Measurements from ENCODE around the gene ZNF628.

ZNF628 gene

DNA sequence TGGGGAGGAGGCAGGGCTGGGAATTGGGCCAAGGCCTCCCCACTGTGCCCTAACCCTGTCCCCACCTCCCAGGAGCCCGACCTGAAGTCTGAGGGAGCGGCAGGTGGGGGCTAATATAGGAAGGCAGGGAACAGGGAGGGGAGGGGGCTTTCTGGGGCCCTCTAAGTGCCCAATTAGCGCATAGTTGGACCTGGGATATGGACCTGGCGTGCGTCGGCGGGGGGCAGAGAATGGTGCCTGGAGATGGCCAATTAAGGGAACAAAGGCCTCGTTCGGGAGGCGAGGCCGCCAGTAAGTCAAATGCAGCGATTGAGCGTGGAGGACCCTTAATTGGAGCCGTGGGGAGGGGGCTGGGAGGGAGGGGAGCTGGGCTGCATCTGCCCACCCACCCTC is 11.8 kb upstream of the ZNF628 start, which contains the start of gene C19orf85:
TSS of gene C19orf85 (minus strand) at position 90 of the 393 bp plus-strand sequence. CDS start 197 bp downstream, outside the sequence.
- DNase-seq (ENCODE audit: low read depth in 4 of 4, low spot score in 1 of 4), result no peak

DNA sequence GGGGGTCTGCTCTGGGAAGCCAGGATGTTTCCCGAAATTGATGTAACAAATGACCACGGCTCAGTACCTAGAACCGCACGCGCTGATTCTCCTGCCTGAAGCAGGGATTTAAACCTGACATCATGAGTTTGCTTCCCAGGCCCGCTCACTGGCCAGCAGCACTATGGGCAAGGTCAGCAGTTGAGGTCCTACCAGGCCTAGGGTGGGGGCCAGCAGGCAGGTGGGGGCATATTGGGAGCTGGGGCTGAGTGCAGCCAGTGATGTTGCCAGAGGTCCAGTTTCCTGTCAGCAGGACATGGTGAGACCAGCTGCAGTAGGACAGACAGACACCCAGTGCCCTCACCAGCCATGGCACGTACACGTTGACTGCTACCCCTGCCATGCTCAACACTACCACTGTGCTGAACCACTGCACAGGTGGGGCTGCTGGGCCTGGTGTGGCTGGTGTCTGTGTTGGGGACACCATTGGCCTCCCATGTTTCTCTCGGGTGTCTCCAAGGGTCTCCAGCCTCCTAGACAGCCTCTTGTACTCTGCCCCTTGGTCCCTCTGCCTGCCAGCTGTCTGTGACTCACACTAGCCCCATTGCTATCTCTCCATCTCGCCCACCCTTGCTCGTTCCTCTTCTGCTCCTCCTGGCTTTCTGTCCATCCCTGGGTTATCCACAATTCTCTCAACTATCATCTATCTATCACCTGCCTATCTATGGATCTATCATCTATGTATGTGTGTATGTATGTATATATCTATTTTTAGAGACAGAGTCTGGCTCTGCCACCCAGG is 10.8 kb upstream of the ZNF628 start:
- DNase-seq (ENCODE audit: low read depth in 4 of 4, low spot score in 1 of 4), result no peak

DNA sequence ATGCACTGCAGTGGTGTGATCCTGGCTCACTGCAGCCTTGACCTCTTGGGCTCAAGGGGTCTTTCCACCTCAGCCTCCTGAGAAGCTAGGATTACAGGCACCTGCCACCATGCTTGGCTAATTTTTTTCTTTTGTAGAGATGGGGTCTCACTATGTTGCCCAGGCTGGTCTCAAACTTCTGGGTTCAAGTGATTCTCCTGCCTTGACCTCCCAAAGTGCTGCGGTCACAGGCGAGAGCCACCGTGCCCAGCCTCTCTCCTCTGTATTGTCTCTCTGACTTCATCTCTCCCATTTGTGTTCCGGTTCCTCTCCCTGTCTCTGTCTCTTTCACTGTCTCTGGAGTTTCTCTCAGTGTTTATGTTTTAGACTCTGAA is 10.2 kb upstream of the ZNF628 start:
- no peak for DNase-seq (ENCODE audit: low read depth in 4 of 4, low spot score in 1 of 4)

DNA sequence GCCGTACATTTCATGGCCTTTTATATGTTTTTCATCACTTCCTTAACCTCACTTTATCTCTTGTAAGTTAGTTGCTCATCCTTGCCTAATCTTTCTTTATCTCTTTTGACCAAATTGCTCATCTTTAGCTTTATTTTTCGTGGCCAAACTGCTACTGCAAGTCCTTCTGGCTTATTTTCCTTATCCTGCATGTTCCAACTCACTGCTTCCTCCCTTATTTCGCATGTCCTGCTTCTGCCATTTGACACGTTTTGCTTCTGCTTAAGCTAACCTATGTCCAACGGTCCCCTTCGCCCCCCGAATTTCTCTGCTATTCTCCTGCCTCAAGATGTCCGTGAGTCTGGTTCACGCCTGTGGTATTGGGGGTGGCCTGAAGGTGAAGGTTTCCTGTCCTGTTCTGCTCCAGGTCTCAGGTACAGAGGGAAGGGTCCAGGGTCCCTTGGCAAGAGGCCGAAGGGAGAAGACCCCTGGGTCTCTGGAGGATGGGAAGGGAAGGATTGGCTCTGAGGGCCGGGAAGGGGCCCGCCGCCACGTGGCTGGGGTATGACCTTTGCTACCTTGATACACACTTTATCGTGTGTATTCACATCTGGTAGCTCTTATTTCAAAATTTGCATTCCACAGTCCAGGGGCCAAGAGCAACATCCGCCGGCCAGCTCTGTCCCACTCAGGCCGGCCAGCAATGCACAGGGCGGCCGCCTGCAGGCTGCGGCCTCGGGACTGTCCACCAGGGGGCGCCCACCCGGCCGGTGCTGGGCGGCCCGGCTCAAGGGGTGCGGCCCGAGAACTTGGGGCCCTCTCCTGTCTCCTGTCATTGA is 9.0 kb upstream of the ZNF628 start:
- peak; percentile 59 to 67 (median 60) for DNase-seq (ENCODE audit: low read depth in 4 of 4, low spot score in 1 of 4)

DNA sequence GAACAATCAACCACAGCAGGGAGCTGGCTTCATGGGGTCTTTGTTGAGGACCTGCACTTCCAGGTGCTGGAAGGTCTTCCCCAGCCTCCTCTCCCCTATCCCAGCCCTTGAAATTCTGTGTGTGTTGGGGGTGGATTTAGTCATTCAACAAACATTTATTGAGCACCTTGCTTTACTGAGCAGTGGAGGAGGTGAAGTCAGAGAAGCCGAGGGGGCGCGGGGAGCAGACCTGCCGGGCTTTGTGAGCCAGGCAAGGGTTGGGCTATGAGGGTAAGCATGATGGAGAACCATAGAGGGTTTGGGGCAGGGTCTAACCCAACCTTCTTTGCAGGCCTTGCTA is 8.4 kb upstream of the ZNF628 start:
- no peak for DNase-seq (ENCODE audit: low read depth in 4 of 4, low spot score in 1 of 4)

DNA sequence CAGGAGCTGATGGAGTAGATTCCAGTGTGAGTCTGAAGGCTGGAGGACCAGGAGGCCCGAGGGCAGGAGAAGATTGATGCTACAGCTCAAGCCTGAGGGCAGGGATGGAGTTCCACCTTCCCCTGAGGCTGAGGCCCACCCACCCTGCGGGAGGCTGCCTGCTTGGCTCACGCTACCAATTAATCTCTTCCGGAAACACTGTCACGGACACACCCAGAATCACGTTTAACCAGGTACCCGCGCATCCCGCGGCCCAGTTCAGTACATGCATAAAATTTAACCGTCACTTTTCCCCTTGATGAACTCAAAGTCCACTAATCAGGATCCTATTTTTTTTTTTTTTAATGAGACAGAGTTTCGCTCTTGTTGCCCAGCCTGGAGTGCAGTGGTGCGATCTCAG is 5.2 kb upstream of the ZNF628 start:
- DNase-seq (ENCODE audit: low read depth in 4 of 4, low spot score in 1 of 4), result no peak

DNA sequence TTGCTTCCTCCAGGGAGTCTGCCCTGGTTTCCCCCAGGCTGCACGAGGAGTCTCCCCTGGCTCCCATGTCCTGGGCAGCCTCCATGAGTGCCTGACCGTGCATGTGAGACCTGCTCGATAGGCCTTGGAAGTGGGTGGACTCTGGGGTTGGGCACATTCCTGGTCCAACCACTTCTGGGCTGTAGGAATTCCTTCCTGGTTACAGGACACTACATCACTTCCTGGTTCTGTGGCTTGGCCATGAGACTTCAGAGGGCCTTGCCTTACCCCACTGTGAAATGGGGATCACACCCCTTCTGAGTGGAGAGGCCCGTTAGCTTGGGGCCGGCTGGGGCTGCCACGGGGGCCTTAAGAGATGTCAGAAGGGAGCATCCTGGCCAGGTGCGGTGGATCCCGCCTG is 4.0 kb upstream of the ZNF628 start:
- no peak for DNase-seq (ENCODE audit: low read depth in 4 of 4, low spot score in 1 of 4)

DNA sequence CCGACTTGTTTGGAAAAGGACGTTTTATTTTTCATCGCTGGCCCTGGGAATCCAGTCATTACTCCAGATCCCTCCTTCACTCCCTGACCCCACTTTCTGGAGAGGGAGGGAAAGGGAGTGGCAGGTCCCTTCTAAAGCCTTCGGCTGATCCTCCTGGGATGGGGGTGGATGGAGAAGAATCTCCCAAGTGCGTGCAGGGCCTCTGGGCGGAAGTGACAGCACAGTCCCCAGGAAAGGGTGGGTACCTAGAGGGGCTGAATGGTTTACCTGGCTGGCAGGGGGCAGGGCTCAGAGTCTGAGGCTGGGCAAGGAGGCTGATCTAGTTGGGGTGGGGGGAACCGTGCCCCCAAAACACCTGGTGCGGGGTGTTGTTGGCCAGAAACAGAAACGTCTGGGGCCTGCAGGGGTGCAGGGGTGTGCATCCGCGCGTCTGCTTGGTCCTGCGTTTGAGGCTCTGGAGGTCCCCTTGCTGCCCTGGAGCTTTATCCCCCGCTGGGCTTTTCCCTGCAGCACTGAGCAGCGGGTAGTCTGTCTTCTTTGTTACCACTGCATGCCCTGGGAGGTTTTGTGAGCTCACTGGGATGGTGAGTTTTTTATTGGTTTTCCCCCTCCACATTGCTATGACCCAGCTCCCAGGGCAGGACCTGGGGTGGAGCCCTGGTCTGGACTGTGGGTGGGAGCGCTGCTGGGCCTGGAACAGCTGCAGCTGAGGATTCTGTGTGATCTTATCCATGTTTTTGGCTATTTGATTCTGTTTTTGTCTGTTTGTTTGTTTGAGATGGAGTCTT is 3.0 kb upstream of the ZNF628 start:
- DNase-seq (ENCODE audit: low read depth in 4 of 4, low spot score in 1 of 4), result no peak

DNA sequence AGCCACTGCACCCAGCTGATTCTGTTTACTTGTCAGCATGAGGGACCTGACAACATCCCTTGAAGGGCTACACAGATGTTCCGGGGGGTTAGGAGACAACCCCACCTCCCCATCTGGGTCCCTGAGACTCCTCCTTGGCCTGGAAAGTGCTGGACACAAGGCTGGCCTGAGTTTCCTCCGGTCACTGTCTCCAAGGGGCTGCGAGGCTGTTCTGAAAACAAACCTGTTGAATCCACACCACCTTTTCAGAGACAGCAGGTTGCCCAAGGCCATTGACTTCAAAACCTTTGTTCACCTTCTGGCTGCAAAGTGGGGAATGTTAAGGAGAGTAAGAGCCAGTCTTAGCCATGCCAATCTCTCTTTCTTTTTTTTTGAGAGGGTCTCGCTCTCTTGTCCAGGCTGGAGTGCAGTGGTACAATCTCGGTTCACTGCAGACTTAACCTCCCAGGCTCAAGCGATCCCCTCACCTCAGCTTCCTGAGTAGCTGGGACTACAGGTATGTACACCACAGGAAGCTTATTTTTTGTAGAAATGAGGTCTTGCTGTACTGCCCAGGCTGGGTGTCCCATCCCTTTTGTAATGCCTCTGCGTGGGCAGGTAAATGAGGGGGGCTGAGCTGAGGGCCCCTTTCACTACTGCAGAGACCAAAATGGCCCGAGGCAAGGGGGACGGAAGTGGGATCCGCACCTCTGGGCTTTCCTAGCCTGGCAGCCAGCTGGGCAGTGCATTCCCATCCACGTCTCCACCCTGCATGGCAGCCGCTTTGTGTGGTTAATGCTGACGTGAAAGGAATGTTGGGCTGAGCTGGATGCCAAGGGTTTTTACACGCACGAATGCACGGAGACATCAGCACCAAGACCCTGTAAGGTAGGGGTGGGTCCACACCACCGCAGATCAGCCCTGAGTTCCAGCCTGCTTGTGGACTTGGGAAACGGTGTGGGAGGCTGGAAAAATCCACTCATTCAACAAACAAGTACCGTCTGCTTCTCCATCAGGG is 1.9 kb upstream of the ZNF628 start:
- no peak for DNase-seq (ENCODE audit: low read depth in 4 of 4, low spot score in 1 of 4)

DNA sequence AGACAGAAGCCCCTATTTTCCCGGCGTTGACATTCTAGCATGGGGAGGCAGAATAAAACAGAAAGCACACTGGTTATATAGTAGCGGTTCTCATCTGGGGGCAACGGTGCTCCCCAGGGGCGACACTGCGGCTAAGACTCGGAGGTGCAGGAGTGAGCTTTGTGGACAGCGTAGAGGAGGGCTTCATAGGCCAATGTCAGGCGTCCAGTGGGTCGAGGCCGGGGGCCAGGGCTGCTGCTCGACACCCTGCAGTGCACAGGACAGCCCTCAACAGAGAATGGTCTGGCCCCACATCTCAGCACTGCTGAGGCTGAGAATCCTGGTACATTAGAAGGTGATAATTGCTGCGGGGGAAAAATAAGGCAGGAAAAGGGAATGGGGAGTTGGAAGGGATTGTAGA is 1.5 kb downstream of the ZNF628 start:
- DNase-seq (ENCODE audit: low read depth in 4 of 4, low spot score in 1 of 4), result no peak

DNA sequence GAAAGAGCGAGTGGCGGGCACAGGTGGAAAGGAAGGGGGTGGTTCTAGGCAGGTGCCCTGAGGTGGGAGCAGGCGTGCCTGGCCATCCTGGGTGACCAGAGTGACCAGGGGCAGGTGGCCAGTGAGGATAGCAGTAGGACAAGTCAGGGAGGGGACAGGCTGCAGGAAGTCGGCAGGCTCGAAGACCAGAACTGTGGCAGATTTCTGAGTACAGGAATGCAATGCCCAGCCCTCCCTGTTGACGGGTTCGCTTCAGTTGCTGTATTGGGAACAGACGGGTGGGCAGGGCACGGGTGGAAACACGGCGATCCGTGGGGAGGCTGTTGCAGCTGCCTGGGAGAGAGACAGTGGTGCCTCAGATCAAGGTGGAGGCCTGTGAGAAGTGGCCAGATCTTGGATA is 1.9 kb downstream of the ZNF628 start:
- DNase-seq (ENCODE audit: low read depth in 4 of 4, low spot score in 1 of 4), result no peak

DNA sequence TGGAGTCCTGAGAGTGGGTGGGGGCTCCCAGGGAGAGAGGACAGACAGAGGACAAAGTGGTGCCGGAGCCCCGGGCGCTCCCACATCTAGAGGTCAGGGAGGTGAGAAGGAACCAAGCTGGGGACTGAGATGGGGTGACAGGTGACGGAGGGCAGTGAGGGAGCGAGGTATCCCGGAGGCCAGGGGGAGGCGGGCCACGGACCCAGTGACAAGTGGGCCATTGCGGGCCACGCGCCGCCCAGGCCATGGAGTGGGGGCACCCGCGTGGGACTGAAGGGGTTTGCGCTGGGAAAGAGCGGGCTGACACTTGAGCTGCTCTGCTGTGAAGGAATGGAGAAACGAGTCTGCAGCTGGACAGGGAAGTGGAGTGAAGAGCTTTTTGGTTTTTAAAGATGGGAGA is 2.6 kb downstream of the ZNF628 start:
- DNase-seq (ENCODE audit: low read depth in 4 of 4, low spot score in 1 of 4), result no peak

DNA sequence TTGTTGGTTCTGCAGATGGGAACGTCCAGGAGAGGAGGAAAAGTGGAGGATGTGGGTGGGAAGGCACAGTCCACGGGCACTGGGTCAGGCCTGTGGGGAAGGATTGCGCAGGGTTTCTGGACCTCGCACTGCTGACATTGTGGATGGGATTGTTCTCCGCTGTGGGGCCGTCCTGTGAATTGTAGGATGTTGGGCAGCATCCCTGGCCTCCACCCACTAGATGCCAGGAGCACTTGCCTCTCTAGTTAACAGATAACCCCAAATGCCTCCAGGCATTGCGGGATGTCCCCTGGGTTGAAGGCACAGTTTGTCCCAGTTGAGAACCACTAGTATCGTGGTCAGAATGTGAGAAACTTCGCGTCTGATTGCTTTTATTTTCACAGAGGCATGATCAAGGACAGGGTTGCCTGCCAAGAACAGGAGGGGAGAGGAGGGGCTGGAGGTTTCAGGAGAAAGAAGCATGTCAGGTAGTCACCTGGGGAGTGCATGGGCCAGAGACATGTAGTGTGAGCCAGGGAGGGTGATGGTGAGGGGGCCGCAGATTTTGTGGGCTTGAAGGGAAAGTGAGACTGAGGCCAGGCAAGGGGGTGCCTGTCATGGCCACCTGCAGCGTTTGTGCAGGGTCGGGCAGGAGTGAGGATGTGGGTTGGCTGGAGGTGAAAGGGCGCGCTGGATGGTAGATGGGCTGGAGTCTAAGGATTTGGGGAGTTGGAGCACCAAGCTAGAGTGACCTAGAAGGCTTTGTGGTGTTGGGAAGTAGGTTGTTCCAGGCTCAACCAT is 3.2 kb downstream of the ZNF628 start:
- no peak for DNase-seq (ENCODE audit: low read depth in 4 of 4, low spot score in 1 of 4)

DNA sequence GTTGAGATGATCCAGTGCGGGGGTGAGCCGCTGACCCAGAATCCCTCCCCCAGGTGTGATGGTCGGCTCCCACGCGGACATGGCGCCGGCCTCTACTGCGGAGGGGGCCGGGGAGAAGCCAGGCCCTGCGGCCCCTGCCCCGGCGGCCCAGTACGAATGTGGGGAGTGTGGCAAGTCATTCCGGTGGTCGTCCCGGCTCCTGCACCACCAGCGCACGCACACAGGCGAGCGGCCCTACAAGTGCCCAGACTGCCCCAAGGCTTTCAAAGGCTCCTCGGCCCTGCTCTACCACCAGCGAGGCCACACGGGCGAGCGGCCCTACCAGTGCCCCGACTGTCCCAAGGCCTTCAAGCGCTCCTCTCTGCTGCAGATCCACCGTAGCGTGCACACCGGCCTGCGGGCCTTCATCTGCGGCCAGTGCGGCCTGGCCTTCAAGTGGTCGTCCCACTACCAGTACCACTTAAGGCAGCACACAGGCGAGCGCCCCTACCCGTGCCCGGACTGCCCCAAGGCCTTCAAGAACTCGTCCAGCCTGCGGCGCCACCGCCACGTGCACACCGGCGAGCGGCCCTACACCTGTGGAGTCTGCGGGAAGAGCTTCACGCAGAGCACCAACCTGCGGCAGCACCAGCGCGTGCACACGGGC is 4.9 kb downstream of the ZNF628 start:
- DNase-seq (ENCODE audit: low read depth in 4 of 4, low spot score in 1 of 4), result no peak

DNA sequence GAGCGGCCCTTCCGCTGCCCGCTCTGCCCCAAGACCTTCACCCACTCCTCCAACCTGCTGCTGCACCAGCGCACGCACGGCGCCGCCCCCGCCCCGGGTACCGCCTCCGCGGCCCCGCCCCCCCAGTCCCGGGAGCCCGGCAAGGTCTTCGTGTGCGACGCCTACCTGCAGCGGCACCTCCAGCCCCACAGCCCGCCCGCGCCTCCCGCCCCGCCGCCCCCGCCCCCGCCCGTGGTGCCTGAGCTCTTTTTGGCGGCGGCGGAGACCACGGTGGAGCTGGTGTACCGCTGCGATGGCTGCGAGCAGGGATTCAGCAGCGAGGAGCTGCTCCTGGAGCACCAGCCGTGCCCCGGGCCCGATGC is 5.4 kb downstream of the ZNF628 start:
- DNase-seq (ENCODE audit: low read depth in 4 of 4, low spot score in 1 of 4), result no peak

DNA sequence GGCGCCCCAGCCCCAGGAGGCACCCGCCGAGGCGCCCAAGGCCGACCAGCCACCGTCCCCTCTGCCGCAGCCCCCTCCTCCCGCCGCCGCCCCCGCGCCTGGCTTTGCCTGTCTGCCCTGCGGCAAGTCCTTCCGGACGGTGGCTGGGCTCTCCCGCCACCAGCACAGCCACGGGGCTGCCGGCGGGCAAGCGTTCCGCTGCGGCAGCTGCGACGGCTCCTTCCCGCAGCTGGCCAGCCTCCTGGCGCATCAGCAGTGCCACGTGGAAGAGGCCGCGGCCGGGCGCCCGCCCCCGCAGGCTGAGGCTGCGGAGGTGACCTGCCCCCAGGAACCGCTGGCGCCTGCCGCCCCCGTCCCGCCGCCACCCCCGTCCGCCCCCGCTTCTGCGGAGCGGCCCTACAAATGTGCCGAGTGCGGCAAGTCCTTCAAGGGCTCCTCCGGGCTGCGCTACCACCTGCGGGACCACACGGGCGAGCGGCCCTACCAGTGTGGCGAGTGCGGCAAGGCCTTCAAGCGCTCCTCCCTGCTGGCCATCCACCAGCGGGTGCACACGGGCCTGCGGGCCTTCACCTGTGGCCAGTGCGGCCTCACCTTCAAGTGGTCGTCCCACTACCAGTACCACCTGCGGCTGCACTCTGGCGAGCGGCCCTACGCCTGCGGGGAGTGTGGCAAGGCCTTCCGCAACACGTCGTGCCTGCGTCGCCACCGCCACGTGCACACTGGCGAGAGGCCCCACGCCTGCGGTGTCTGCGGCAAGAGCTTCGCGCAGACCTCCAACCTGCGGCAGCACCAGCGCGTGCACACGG is 5.9 kb downstream of the ZNF628 start:
- no peak for DNase-seq (ENCODE audit: low read depth in 4 of 4, low spot score in 1 of 4)

DNA sequence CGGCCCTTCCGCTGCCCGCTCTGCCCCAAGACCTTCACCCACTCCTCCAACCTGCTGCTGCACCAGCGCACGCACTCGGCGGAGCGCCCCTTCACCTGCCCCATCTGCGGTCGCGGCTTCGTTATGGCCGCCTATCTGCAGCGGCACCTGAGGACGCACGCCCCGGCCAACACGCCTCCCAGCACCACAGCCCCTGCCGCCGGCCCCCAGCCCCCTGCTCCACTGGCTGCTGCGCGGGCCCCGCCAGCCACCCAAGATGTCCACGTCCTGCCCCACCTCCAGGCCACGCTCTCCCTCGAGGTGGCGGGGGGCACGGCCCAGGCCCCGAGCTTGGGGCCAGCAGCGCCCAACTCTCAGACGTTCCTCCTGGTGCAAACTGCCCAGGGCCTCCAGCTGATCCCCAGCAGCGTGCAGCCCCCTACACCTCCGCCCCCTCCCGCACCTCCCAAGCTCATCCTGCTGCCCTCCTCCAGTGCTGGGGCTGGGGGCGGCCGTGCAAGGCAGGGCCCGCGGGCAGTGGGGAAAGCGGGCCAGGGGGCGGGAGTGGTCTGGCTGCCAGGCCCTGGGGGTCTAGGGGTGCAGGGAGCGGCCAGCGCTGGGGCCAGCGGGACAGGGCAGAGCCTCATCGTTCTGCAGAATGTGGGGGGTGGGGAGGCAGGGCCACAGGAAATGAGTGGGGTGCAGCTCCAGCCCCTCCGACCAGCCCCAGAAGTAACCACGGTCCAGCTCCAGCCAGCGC is 6.7 kb downstream of the ZNF628 start:
- no peak for DNase-seq (ENCODE audit: low read depth in 4 of 4, low spot score in 1 of 4)
